HepG2 (cell line): ENCODE data around the gene CSNK1D. TPM values are rescaled to one million over a fixed set of nuclear protein-coding genes. Genes with fewer than 3 reads are reported as not detected.
A peak's percentile ranks its signal among the peaks of the same experiment; 100 is the strongest.

ENCODE experiments used
- CENPBD1 ChIP-seq: sonication (generic); formaldehyde crosslinking; IDR thresholded peaks from 2 replicates; pipeline ENCODE4 v1.8.0; 2022; ENCODE audit warnings: missing genetic modification reagents, low read depth, mild to moderate bottlenecking, borderline replicate concordance
- EEA1 ChIP-seq: sonication (generic); formaldehyde crosslinking; IDR thresholded peaks from 2 replicates; pipeline ENCODE4 v1.5.1; 2020; ENCODE audit warnings: mild to moderate bottlenecking, missing genetic modification reagents, borderline replicate concordance
- GPN1 ChIP-seq: sonication (generic); formaldehyde crosslinking; IDR thresholded peaks from 2 replicates; pipeline ENCODE4 v1.5.1; 2020; ENCODE audit warnings: missing genetic modification reagents, borderline replicate concordance
- HMGA1 ChIP-seq: sonication (generic); formaldehyde crosslinking; conservative IDR thresholded peaks from 2 replicates; pipeline ENCODE4 v1.4.0; 2020; ENCODE audit warnings: missing genetic modification reagents
- KAT8 ChIP-seq: IDR thresholded peaks from 2 replicates; pipeline ENCODE4 v1.6.1; 2016; ENCODE audit warnings: missing genetic modification reagents, missing compliant biosample characterization
- KLF12 ChIP-seq: sonication (generic); formaldehyde crosslinking; IDR thresholded peaks from 2 replicates; pipeline ENCODE4 v1.4.0; 2020; ENCODE audit warnings: missing genetic modification reagents, borderline replicate concordance
- KLF15 ChIP-seq: sonication (generic); formaldehyde crosslinking; IDR thresholded peaks from 2 replicates; pipeline ENCODE4 v1.8.1; 2023; ENCODE audit warnings: borderline replicate concordance, mild to moderate bottlenecking, inconsistent platforms, missing genetic modification reagents, mixed read lengths
- NAIF1 ChIP-seq: sonication (generic); formaldehyde crosslinking; IDR thresholded peaks from 2 replicates; pipeline ENCODE4 v1.5.0; 2020; ENCODE audit warnings: mild to moderate bottlenecking, missing genetic modification reagents, borderline replicate concordance
- NFE2L1 ChIP-seq: sonication (generic); formaldehyde crosslinking; IDR thresholded peaks from 2 replicates; pipeline ENCODE4 v1.4.0; 2020; ENCODE audit warnings: missing genetic modification reagents, mild to moderate bottlenecking, borderline replicate concordance
- SKIL ChIP-seq: sonication (generic); formaldehyde crosslinking; IDR thresholded peaks from 2 replicates; pipeline ENCODE4 v1.8.0; 2022; ENCODE audit warnings: missing genetic modification reagents, mild to moderate bottlenecking, moderate library complexity, borderline replicate concordance
- TGIF2 ChIP-seq: IDR thresholded peaks from 2 replicates; pipeline ENCODE4 v1.6.1; 2016; ENCODE audit warnings: control low read depth, missing compliant biosample characterization
- WIZ ChIP-seq: sonication (generic); formaldehyde crosslinking; IDR thresholded peaks from 2 replicates; pipeline ENCODE4 v1.5.1; 2020; ENCODE audit warnings: mild to moderate bottlenecking, missing genetic modification reagents
- ZFP36 ChIP-seq: fragments of 150-350 bp; IDR thresholded peaks from 2 replicates; pipeline ENCODE4 v1.6.1; 2018; ENCODE audit warnings: borderline replicate concordance, low read length, low read depth; ENCODE audit not compliant: partially characterized antibody
- ZNF232 ChIP-seq: sonication (generic); formaldehyde crosslinking; IDR thresholded peaks from 2 replicates; pipeline ENCODE4 v1.4.0; 2020; ENCODE audit warnings: missing genetic modification reagents, borderline replicate concordance
- ZNF337 ChIP-seq: sonication (generic); formaldehyde crosslinking; IDR thresholded peaks from 2 replicates; pipeline ENCODE4 v1.5.1; 2020; ENCODE audit warnings: missing genetic modification reagents, low read depth, mild to moderate bottlenecking, borderline replicate concordance
- ZNF557 ChIP-seq: sonication (generic); formaldehyde crosslinking; IDR thresholded peaks from 2 replicates; pipeline ENCODE4 v1.4.0; 2020; ENCODE audit warnings: missing genetic modification reagents
- polyA plus RNA-seq, 8 experiments: library from polyadenylated mRNA; depleted of rRNA in 3 of 8; stranded (reverse) in 7 of 8; unstranded in 1 of 8; fragments of >200 nt; fragmentation: Illumina TruSeq in 4 of 8; extraction: Trizol in 4 of 8; gene quantifications; 2 replicates each; pipeline versions ENCODE4 v1.2.1 to v1.2.3, GENCODE V29; 2011 to 2016; ENCODE audit warnings: low read depth in 4 of 8, missing spikeins in 1 of 8, mixed read lengths in 1 of 8; ENCODE audit not compliant: insufficient read depth in 1 of 8
- total RNA-seq, 5 experiments: library from RNA; depleted of rRNA; stranded (reverse); fragments of >200 nt; fragmentation: Illumina TruSeq; extraction: Trizol; gene quantifications; 2 replicates each; pipeline ENCODE4 v1.2.3, GENCODE V29; 2016; ENCODE audit warnings: low read depth in 1 of 5
- TF ChIP-seq, protein P1 (sequence below), 2 experiments: fragments of 450-650 bp in 1 of 2; sonication (generic) in 1 of 2; formaldehyde crosslinking in 1 of 2; IDR thresholded peaks; 2 replicates each; pipeline versions ENCODE4 v1.6.1 to v1.8.0; 2016 to 2022; ENCODE audit warnings: antibody characterized with exemption in 1 of 2, mild to moderate bottlenecking in 1 of 2, missing genetic modification reagents in 1 of 2

Gene CSNK1D
- total and polyA plus RNA-seq, 2 of the 13 experiments (the other 11 are each of a cell fraction or from before 2014, with no cell fraction given) = 31.5 to 128 TPM

DNA sequence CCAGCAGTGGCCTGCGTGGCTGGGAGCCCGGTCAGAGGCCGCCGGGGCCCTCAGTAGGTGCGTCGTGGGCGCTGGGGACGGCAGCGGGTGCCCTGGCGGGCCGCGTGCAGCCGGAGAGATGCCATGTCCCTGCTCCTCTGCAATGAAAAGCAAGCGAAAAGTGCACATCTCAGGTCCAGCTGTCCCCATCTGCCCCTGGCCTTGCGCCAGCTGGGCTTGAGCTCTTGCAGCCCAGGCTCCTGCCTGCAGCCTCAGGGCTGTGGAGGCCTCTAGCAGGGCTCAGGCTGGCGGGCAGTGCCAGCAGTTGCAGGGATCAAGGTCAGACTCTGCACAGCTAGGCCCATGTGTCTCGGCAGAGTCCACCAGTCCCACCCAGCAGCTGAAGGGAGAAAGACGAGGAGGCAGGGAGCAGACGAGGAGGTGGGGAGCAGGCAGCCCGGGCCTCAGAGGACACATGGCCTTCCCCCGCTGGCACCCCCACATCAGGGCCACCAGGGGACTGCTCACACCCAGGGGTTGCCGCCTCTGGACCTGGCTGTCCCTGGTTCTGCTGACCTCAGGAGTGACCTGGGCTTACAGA, 33.5 kb downstream of the CSNK1D start (continued):
- TF ChIP-seq, protein P1, sequence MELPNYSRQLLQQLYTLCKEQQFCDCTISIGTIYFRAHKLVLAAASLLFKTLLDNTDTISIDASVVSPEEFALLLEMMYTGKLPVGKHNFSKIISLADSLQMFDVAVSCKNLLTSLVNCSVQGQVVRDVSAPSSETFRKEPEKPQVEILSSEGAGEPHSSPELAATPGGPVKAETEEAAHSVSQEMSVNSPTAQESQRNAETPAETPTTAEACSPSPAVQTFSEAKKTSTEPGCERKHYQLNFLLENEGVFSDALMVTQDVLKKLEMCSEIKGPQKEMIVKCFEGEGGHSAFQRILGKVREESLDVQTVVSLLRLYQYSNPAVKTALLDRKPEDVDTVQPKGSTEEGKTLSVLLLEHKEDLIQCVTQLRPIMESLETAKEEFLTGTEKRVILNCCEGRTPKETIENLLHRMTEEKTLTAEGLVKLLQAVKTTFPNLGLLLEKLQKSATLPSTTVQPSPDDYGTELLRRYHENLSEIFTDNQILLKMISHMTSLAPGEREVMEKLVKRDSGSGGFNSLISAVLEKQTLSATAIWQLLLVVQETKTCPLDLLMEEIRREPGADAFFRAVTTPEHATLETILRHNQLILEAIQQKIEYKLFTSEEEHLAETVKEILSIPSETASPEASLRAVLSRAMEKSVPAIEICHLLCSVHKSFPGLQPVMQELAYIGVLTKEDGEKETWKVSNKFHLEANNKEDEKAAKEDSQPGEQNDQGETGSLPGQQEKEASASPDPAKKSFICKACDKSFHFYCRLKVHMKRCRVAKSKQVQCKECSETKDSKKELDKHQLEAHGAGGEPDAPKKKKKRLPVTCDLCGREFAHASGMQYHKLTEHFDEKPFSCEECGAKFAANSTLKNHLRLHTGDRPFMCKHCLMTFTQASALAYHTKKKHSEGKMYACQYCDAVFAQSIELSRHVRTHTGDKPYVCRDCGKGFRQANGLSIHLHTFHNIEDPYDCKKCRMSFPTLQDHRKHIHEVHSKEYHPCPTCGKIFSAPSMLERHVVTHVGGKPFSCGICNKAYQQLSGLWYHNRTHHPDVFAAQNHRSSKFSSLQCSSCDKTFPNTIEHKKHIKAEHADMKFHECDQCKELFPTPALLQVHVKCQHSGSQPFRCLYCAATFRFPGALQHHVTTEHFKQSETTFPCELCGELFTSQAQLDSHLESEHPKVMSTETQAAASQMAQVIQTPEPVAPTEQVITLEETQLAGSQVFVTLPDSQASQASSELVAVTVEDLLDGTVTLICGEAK (IDR thresholded peaks at IDR 0.05) = no peak
- TF ChIP-seq, protein P1 (CRISPR knock-in tag; IDR thresholded peaks at IDR 0.05) = no peak
- TF ChIP-seq HMGA1 (no peak), CENPBD1 (CRISPR knock-in tag) (no peak), GPN1 (no peak), KLF15 (CRISPR knock-in tag) (no peak), ZFP36 (no peak), KAT8 (no peak), ZNF337 (CRISPR knock-in tag) (no peak), KLF12 (CRISPR knock-in tag) (0 out of 2 replicates have a peak, but pooled peaks have one; percentile 15), EEA1 (CRISPR knock-in tag) (peak; percentile 7; the same call in 1 of the 2 replicates), TGIF2 (CRISPR knock-in tag) (no peak), NFE2L1 (CRISPR knock-in tag) (no peak), WIZ (CRISPR knock-in tag) (no peak), NAIF1 (CRISPR knock-in tag) (no peak), ZNF232 (CRISPR knock-in tag) (no peak), ZNF557 (CRISPR knock-in tag) (no peak), SKIL (CRISPR knock-in tag) (0 out of 2 replicates have a peak, but pooled peaks have one; percentile 68)
